ENCODE results near the gene TTC34.
A peak's percentile ranks its signal among the peaks of the same experiment; 100 is the strongest.
"Not testable (repeated sequence)": the region's sequence is repeated elsewhere in the genome, so short reads cannot be mapped to it uniquely, and the experiment has no call there.

The TTC34 gene

GRCh38 chr1:2657909-2658308, 143.6 kb downstream of the TTC34 start:
- DNase-seq, result not testable (repeated sequence)

GRCh38 chr1:2657124-2657523, 144.4 kb downstream of the TTC34 start:
- not testable (repeated sequence) for DNase-seq

GRCh38 chr1:2655598-2656434, 145.7 kb downstream of the TTC34 start:
- not testable (repeated sequence) for DNase-seq

GRCh38 chr1:2654443-2654948, 147.0 kb downstream of the TTC34 start:
- DNase-seq, result not testable (repeated sequence)

- peak; percentile 60 for DNase-seq
Measured at GRCh38 chr1:2653741-2654442, 147.6 kb downstream of the TTC34 start.

GRCh38 chr1:2652926-2653571, 148.4 kb downstream of the TTC34 start:
- not testable (repeated sequence) for DNase-seq

GRCh38 chr1:2652152-2652925, 149.2 kb downstream of the TTC34 start:
- DNase-seq, result not testable (repeated sequence)

- DNase-seq, result no peak
Measured at GRCh38 chr1:2650967-2651645, 150.4 kb downstream of the TTC34 start.

GRCh38 chr1:2646837-2647236, 154.7 kb downstream of the TTC34 start:
- no peak for DNase-seq

GRCh38 chr1:2645776-2646175, 155.7 kb downstream of the TTC34 start:
- no peak for DNase-seq

GRCh38 chr1:2645143-2645542, 156.3 kb downstream of the TTC34 start:
- no peak for DNase-seq

- no peak for DNase-seq
Measured at GRCh38 chr1:2644591-2645101, 156.8 kb downstream of the TTC34 start.

GRCh38 chr1:2644171-2644570, 157.3 kb downstream of the TTC34 start:
- no peak for DNase-seq

GRCh38 chr1:2643414-2644077, 157.9 kb downstream of the TTC34 start:
- DNase-seq, result no peak

GRCh38 chr1:2642560-2643413, 158.7 kb downstream of the TTC34 start:
- DNase-seq, result peak; percentile 93

GRCh38 chr1:2642131-2642559, 159.3 kb downstream of the TTC34 start:
- DNase-seq, result no peak

GRCh38 chr1:2641381-2642130, 159.9 kb downstream of the TTC34 start:
- DNase-seq, result no peak

- DNase-seq, result no peak
Measured at GRCh38 chr1:2640626-2641025, 160.9 kb downstream of the TTC34 start.

Data from activated CD4-positive, CD25-positive, alpha-beta regulatory T cell treated with anti-CD3 and anti-CD28 coated beads, Interleukin-2, amount 50 U/mL, for 72 hours (primary cell).